ENCODE results near the gene ADAMTSL5.
A peak's percentile ranks its signal among the peaks of the same experiment; 100 is the strongest.

ADAMTSL5 gene

DNA sequence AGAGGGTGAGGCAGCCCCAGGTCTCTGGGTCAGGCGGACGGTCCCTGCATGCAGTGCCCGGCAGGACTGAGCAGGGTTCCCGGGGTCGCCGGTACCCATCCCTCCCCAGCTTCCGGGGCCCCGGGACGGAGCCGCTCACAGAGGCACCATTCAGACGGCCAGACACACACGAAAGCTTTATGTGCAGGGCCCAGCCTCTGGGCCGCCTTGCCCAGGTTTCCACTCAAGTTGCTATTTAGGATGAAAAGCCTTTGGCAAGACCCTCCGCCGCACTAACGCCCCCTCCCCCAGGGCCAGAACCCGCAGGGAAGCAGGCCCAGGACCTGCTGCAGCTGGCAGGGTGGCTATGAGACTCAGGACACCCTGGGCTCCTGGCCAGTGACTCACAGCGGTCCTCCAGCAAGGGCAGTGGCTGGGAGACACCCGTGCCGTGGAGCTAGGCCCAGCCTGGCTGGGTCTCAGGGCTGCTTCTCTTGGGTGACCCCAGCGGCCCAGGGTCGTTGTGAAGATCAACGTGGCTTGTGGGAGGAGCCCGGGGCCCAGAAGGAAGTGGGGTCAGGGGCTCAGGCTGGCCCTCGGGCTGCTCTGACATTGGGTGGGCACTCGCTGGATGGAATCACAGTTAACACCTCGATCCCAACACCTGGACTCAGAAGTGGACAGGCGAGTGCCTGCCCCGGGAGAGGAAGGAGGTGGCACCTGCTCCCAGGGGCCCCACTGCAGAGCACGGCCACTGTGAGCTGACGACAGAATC is 38.6 kb downstream of the ADAMTSL5 start:
- no peak overlapping the region for H3K4me3 Mint-ChIP-seq
- H3K36me3 Mint-ChIP-seq (ENCODE audit: low read depth), result peaks cover 4% of the 10 kb centered on the region
- H3K27ac Mint-ChIP-seq, result no peak overlapping the region
- no peaks in the 10 kb centered on the region for H3K9me3 Mint-ChIP-seq
- H3K4me1 Mint-ChIP-seq (ENCODE audit: low read depth), result peaks cover 9% of the 10 kb centered on the region
- peaks cover 8% of the 10 kb centered on the region for H3K27me3 Mint-ChIP-seq (ENCODE audit: low read depth)

DNA sequence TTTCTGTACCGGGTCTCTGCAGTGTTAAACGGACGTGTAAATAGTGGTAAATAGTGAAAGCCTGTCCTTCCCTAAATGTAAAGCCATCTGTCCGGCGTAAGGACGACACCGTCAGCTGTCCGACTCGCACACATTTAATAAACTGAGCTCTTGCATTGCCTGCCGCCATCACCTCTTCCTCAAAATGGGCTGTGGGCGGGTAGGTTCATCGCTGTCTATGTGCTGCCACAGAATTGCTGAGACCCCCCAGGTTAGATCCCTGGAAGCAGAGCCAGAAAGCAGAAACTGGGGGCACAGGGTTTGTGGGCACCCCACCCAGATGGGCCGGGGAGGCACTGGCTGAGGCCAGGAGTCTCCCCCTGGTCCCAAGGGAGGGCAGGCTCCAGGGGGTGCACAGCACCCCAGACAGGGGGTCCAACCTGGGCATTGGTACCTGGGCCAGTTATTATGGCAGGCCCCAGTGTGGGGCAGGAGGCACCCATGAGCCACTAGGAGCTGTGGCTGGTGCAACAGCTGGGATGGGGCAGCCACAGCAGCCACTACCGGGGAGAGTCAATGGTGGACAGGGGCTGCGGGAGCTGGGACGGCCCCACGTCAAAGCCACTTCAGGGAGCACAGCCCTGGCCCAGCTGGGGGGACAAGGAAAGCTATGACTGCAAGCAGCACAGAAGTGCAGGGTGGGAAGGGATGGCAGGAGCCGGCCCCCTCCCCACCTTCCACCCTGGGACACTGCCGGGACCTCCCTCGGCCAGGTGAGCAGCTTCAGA is 39.6 kb downstream of the ADAMTSL5 start:
- H3K27ac Mint-ChIP-seq, result no peak overlapping the region
- no peaks in the 10 kb centered on the region for H3K9me3 Mint-ChIP-seq
- H3K4me1 Mint-ChIP-seq (ENCODE audit: low read depth), result peaks cover 6% of the 10 kb centered on the region
- H3K27me3 Mint-ChIP-seq (ENCODE audit: low read depth), result peaks cover 8% of the 10 kb centered on the region
- peaks cover 2% of the 10 kb centered on the region for H3K36me3 Mint-ChIP-seq (ENCODE audit: low read depth)
- H3K4me3 Mint-ChIP-seq, result no peak overlapping the region

DNA sequence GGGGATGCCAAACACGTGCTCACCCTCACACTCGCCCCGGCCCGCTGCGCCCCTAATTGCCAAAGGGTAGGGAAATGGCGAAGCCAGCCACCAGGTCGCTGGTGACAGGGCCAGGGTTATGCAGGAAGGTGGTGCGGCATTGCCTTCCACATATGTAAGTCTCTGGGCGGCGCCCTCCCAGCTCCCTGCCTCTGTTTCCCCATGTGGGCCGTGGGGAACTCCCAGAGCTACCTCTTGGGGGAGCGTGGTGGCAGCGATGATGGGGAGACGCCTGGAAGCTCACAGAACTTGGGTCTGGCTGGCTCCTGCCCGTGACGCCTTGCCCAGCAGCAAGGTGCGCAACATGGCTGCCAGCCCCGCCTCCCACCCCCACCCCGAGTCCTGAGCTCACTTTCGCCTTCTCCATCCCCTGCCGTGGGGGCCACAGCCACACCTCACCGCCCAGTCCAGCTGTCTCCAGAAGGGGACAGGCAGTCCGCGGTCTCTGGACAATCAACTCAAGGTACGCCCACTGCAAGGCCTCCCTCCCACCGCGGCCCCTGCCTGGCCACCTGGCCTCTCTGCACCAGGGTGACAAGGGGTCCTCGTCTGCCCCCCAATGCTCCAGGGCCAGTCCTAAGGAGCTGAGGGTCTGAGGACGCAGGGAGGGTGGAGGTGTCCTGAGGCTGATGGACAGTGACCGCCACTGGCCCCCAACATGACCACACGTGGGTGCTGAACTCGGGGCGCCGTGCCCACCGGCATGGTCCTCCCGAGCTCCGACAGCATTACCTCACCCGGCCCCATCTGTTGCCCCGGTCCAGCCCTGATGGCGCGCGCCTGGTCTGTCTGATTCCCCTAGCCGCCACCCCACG is 40.4 kb downstream of the ADAMTSL5 start:
- H3K4me3 Mint-ChIP-seq, result no peak overlapping the region
- no peak overlapping the region for H3K27ac Mint-ChIP-seq
- peaks cover 8% of the 10 kb centered on the region for H3K27me3 Mint-ChIP-seq (ENCODE audit: low read depth)
- H3K9me3 Mint-ChIP-seq, result no peaks in the 10 kb centered on the region
- peaks cover 6% of the 10 kb centered on the region for H3K4me1 Mint-ChIP-seq (ENCODE audit: low read depth)
- peaks cover 2% of the 10 kb centered on the region for H3K36me3 Mint-ChIP-seq (ENCODE audit: low read depth)

DNA sequence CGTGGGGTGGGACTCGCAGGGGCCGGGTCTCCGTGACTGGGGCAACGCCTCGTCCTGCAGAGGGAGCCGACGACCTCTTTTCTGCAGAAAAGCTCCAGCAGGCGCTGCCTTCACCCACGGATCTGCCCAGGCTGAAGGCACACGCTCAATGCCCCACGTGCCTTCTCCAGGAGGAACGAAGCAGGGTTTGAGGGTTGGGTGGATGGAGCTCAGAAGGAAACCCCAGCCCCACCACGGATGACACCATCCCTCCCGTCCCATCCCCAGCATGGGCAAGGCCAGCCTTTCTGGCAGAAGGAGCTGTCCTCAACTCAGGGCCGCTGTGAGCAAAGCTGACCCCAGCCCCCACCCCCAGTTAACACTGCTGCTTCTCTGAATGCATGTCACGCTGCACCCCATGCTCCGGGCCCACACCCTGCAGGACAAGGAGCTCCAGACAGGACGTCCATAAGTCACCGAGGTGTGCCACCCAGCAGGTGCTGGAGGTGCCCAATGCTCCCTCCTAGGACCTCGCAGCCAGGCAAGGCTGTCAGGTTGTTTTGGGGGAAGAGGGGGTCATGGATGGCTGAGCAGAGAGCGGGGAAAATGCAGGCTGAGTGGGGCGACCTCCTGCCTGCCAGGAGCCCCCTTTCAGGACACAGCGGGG is 41.2 kb downstream of the ADAMTSL5 start:
- Mint-ChIP-seq H3K27ac (no peak overlapping the region), H3K4me1 (ENCODE audit: low read depth) (peaks cover 2% of the 10 kb centered on the region), H3K4me3 (no peak overlapping the region), H3K27me3 (ENCODE audit: low read depth) (peaks cover 8% of the 10 kb centered on the region), H3K36me3 (ENCODE audit: low read depth) (peaks cover 2% of the 10 kb centered on the region), H3K9me3 (no peaks in the 10 kb centered on the region)

DNA sequence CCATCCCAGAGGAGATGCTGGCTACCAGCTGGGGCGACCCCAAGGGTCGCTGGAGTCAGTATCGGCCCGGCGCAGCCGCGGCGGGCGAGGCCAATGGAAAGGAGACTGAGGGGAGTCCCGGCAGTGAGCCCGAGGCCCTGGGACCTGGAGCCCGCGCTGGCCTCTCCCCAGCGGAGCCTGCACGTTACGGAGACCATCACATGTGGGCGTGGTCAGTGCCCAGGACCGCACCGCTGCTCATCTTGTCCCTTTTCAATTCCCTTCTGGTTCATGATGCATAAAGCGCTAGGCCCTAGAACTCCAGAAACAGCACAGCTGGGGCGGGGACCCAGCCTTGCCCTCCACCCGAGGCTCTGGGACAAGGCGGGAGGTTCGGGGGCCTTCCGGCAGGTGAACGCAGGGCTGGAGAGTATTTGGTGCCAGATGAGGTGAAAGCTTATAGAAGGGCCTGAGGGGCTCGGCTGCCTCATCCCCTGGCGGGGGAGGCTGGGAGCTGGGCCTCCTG is 41.8 kb downstream of the ADAMTSL5 start:
- Mint-ChIP-seq H3K27me3 (ENCODE audit: low read depth) (peaks cover 8% of the 10 kb centered on the region), H3K36me3 (ENCODE audit: low read depth) (peaks cover 2% of the 10 kb centered on the region), H3K4me1 (ENCODE audit: low read depth) (peaks cover 2% of the 10 kb centered on the region), H3K9me3 (no peaks in the 10 kb centered on the region), H3K4me3 (peak overlapping the region; percentile 25), H3K27ac (no peak overlapping the region)

DNA sequence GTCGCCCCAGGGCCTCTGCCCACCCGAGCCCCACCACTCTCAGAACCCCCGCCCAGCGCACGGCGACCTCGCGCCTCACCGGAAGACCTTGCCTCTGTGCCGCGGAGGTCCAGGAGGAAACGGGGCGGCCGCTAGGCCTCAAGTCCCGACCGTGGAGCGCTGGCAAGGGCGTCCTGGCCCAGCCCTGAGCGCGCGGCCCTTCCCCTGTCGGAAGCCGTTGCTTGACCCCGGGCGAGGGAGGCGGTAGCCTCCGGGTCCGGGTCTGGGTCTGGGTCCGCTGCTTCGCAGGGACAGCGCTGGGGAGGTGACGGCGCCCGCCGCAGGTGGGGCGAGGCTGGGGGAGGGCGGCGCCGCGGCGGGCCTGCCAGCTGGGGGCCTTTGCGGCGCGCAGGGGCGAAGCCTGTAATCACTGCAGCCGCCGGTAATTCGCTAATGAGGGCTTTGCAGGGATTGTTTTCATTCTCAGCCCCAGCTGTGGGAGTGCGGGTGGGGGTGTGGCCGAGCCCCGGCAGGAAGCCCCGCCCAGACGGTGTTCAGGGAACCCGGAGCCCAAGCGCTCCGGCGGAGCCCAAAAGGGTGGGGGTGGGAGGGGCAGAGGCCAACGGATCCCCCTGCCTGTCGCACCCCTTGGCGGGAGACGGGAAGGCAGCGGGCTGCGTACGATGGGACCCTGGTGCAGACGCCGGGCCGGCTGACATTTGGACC is 42.4 kb downstream of the ADAMTSL5 start:
- no peak overlapping the region for H3K27ac Mint-ChIP-seq
- peaks cover 2% of the 10 kb centered on the region for H3K4me1 Mint-ChIP-seq (ENCODE audit: low read depth)
- peaks cover 8% of the 10 kb centered on the region for H3K27me3 Mint-ChIP-seq (ENCODE audit: low read depth)
- no peaks in the 10 kb centered on the region for H3K9me3 Mint-ChIP-seq
- peak overlapping the region; percentile 67 for H3K4me3 Mint-ChIP-seq
- peaks cover 2% of the 10 kb centered on the region for H3K36me3 Mint-ChIP-seq (ENCODE audit: low read depth)

DNA sequence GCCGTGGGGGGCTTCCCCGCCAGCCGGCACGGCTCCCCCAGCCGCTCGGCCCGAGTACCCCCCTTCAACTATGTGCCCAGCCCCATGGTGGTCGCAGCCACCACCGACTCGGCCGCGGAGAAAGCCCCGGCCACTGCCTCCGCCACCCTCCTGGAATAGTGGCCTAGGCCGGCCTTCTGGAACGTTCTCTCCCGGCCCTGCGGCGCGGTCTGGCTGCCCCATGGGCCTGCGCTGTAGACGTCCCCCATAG is 42.8 kb downstream of the ADAMTSL5 start:
- Mint-ChIP-seq H3K27me3 (ENCODE audit: low read depth) (peaks cover 8% of the 10 kb centered on the region), H3K9me3 (no peaks in the 10 kb centered on the region), H3K27ac (no peak overlapping the region), H3K4me1 (ENCODE audit: low read depth) (peaks cover 2% of the 10 kb centered on the region), H3K4me3 (peak overlapping the region; percentile 67), H3K36me3 (ENCODE audit: low read depth) (peaks cover 2% of the 10 kb centered on the region)

DNA sequence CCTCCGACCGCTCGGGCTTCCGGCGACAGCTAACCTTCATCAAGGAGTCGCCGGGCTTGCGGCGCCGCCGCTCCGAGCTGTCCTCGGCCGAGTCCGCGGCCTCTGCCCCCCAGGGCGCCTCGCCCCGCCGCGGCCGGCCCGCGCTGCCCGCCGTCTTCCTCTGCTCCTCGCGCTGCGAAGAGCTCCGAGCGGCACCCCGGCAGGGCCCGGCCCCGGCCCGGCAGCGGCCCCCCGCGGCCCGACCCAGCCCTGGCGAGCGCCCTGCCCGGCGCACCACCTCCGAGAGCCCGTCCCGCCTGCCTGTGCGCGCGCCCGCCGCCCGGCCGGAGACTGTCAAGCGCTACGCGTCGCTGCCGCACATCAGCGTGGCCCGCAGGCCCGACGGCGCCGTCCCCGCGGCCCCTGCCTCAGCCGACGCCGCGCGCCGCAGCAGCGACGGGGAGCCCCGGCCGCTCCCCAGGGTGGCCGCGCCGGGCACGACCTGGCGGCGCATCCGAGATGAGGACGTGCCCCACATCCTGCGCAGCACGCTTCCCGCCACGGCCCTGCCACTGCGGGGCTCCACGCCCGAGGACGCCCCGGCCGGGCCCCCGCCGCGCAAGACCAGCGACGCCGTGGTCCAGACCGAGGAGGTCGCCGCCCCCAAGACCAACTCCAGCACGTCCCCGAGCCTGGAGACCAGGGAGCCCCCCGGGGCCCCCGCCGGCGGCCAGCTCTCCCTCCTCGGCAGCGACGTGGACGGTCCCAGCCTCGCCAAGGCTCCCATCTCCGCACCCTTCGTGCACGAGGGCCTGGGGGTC is 43.4 kb downstream of the ADAMTSL5 start:
- H3K36me3 Mint-ChIP-seq (ENCODE audit: low read depth), result peaks cover 2% of the 10 kb centered on the region
- peak overlapping the region; percentile 67 for H3K4me3 Mint-ChIP-seq
- H3K4me1 Mint-ChIP-seq (ENCODE audit: low read depth), result peaks cover 2% of the 10 kb centered on the region
- no peaks in the 10 kb centered on the region for H3K9me3 Mint-ChIP-seq
- no peak overlapping the region for H3K27ac Mint-ChIP-seq
- peaks cover 8% of the 10 kb centered on the region for H3K27me3 Mint-ChIP-seq (ENCODE audit: low read depth)

DNA sequence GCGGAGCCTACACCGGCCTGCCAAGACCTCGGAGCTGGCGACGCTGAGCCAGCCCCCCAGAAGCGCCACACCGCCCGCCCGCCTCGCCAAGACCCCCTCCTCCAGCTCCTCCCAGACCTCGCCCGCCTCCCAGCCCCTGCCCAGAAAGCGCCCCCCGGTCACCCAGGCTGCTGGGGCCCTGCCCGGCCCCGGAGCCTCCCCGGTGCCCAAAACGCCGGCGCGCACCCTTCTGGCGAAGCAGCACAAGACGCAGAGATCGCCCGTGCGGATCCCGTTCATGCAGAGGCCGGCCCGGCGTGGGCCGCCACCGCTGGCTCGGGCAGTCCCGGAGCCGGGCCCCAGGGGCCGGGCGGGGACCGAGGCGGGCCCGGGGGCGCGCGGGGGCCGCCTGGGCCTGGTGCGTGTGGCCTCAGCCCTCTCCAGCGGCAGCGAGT is 44.0 kb downstream of the ADAMTSL5 start:
- Mint-ChIP-seq H3K4me1 (ENCODE audit: low read depth) (peaks cover 2% of the 10 kb centered on the region), H3K4me3 (no peak overlapping the region), H3K27me3 (ENCODE audit: low read depth) (peaks cover 8% of the 10 kb centered on the region), H3K9me3 (no peaks in the 10 kb centered on the region), H3K27ac (no peak overlapping the region), H3K36me3 (ENCODE audit: low read depth) (peaks cover 2% of the 10 kb centered on the region)

DNA sequence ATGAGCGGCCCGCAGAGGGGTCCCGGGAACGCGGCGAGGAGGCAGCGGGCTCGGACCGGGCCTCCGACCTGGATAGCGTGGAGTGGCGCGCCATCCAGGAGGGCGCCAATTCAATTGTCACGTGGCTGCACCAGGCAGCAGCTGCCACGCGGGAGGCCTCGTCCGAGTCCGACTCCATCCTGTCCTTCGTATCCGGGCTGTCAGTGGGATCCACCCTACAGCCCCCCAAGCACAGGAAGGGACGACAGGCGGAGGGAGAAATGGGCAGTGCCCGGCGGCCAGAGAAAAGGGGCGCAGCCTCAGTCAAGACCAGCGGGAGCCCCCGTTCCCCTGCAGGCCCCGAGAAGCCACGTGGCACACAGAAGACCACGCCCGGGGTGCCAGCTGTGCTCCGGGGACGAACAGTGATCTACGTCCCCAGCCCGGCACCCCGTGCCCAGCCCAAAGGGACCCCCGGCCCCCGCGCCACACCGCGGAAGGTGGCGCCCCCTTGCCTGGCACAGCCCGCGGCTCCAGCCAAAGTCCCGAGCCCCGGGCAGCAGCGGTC is 44.5 kb downstream of the ADAMTSL5 start:
- peaks cover 8% of the 10 kb centered on the region for H3K27me3 Mint-ChIP-seq (ENCODE audit: low read depth)
- H3K4me3 Mint-ChIP-seq, result no peak overlapping the region
- H3K4me1 Mint-ChIP-seq (ENCODE audit: low read depth), result peaks cover 2% of the 10 kb centered on the region
- H3K36me3 Mint-ChIP-seq (ENCODE audit: low read depth), result peaks cover under 1% of the 10 kb centered on the region
- H3K27ac Mint-ChIP-seq, result no peak overlapping the region
- H3K9me3 Mint-ChIP-seq, result no peaks in the 10 kb centered on the region

DNA sequence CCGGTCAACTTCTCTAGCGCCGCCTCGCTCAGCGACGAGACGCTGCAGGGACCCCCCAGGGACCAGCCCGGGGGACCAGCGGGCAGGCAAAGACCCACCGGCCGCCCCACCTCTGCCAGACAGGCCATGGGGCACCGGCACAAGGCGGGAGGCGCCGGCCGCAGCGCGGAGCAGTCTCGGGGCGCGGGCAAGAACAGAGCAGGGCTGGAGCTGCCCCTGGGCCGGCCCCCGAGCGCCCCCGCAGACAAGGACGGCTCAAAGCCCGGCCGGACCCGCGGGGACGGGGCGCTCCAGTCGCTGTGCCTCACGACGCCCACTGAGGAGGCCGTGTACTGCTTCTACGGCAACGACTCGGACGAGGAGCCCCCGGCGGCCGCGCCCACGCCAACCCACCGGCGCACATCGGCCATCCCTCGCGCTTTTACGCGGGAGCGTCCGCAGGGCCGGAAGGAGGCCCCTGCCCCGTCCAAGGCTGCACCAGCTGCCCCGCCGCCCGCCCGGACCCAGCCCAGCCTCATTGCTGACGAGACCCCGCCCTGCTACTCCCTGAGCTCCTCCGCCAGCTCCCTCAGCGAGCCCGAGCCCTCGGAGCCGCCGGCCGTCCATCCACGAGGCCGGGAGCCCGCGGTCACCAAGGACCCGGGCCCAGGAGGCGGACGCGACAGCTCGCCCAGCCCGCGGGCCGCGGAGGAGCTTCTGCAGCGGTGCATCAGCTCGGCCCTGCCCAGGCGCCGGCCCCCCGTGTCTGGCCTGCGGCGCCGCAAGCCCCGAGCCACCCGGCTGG is 45.1 kb downstream of the ADAMTSL5 start:
- H3K36me3 Mint-ChIP-seq (ENCODE audit: low read depth), result no peaks in the 10 kb centered on the region
- no peak overlapping the region for H3K27ac Mint-ChIP-seq
- H3K27me3 Mint-ChIP-seq (ENCODE audit: low read depth), result peaks cover 4% of the 10 kb centered on the region
- no peaks in the 10 kb centered on the region for H3K9me3 Mint-ChIP-seq
- no peak overlapping the region for H3K4me3 Mint-ChIP-seq
- peaks cover 2% of the 10 kb centered on the region for H3K4me1 Mint-ChIP-seq (ENCODE audit: low read depth)

DNA sequence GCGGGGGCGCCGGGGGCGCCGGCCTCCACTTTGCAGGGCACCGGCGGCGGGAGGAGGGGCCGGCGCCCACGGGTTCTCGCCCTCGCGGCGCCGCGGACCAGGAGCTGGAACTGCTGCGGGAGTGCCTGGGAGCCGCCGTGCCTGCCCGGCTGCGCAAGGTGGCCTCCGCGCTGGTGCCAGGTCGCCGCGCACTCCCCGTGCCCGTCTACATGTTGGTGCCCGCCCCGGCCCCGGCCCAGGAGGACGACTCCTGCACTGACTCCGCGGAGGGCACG is 45.7 kb downstream of the ADAMTSL5 start:
- H3K27ac Mint-ChIP-seq, result no peak overlapping the region
- H3K9me3 Mint-ChIP-seq, result no peaks in the 10 kb centered on the region
- H3K36me3 Mint-ChIP-seq (ENCODE audit: low read depth), result no peaks in the 10 kb centered on the region
- H3K4me1 Mint-ChIP-seq (ENCODE audit: low read depth), result peaks cover 2% of the 10 kb centered on the region
- H3K4me3 Mint-ChIP-seq, result no peak overlapping the region
- peaks cover 4% of the 10 kb centered on the region for H3K27me3 Mint-ChIP-seq (ENCODE audit: low read depth)

Data from T-helper 1 cell treated with Interleukin-12 subunit alpha and Interleukin-12 subunit beta and Interleukin-4 antibody, amounts not matched to agents 30 μg/mL and 1 μg/mL, for 36 hours (primary cell).